ENCODE measurements around the gene AQR. TPM values are rescaled to one million over a fixed set of nuclear protein-coding genes. Genes with fewer than 3 reads are reported as not detected.
"Not testable (repeated sequence)": the region's sequence is repeated elsewhere in the genome, so short reads cannot be mapped to it uniquely, and the experiment has no call there.

The AQR gene
- total and polyA plus RNA-seq, 2 donors from 2014 or later: 14.2 to 30.9 TPM

DNA sequence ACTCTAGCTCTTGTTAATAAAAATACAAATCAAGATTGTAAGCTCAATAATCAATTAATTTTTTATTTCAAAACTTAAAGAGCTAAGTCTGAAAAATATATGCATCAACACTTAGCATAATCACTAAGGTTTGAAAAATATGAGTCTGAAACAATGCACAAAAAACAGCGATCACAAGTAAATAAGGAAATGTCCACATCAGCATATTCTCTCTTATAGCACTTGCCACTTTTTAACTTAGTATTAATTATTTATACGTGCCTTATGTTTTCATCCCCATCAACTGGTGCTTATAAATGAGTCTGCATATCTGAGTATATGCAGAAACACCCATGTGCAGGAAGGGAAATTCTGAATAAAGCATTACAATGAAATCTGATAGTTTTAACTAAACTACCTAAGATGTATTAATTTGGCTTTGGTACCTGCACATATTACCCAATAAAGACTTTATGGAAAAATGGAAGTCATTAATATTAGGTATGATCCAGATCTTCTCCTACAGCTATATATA lies 28.3 kb downstream of the AQR start:
- DNase-seq (no peak), FAIRE-seq (peak; percentile 76)
- Histone ChIP-seq H3K27me3 (ENCODE audit: control insufficient read depth, insufficient read depth, low read length) (no peaks in the 10 kb centered on the region), H3K27ac (ENCODE audit: low read depth in 2 of 2, low read length in 2 of 2) (no peak overlapping the region), H3K9ac (ENCODE audit: low read length in 3 of 3) (no peak overlapping the region), H3K36me3 (ENCODE audit: control insufficient read depth in 2 of 3, insufficient read depth in 3 of 3, low read length in 3 of 3) (peaks cover 5 to 15% (median 11%) of the 10 kb centered on the region in 3 donors), H3K9me3 (ENCODE audit: control insufficient read depth in 2 of 3, insufficient read depth in 1 of 3, low read length in 3 of 3) (no peaks in the 10 kb centered on the region), H3K4me1 (ENCODE audit: control insufficient read depth in 2 of 3, insufficient read depth in 2 of 3, low read depth in 1 of 3, low read length in 3 of 3) (no peaks in the 10 kb centered on the region), H3K4me3 (ENCODE audit: low read length in 3 of 3) (no peak overlapping the region)
- intact Hi-C loops (cut with DNase I): no loop called here
- TF ChIP-seq CTCF (IDR thresholded peaks at IDR 0.05; ENCODE audit: borderline replicate concordance, extremely low read depth, insufficient read depth): no peak

- FAIRE-seq (no peak), DNase-seq (no peak)
- intact Hi-C loops (cut with DNase I): no loop called here
- no peaks in the 10 kb centered on the region for H3K27me3 ChIP-seq (ENCODE audit: control insufficient read depth, insufficient read depth, low read length)
- no peak overlapping the region for H3K4me3 ChIP-seq (ENCODE audit: low read length in 3 of 3)
- H3K9ac ChIP-seq (ENCODE audit: low read length in 3 of 3): no peak overlapping the region
- no peaks in the 10 kb centered on the region for H3K4me1 ChIP-seq (ENCODE audit: control insufficient read depth in 2 of 3, insufficient read depth in 2 of 3, low read depth in 1 of 3, low read length in 3 of 3)
- H3K36me3 ChIP-seq (ENCODE audit: control insufficient read depth in 2 of 3, insufficient read depth in 3 of 3, low read length in 3 of 3): peaks cover 4 to 29% (median 7%) of the 10 kb centered on the region in 3 donors
- no peaks in the 10 kb centered on the region for H3K9me3 ChIP-seq (ENCODE audit: control insufficient read depth in 2 of 3, insufficient read depth in 1 of 3, low read length in 3 of 3)
- no peak overlapping the region for H3K27ac ChIP-seq (ENCODE audit: low read depth in 2 of 2, low read length in 2 of 2)
- no peak for TF ChIP-seq CTCF (IDR thresholded peaks at IDR 0.05; ENCODE audit: borderline replicate concordance, extremely low read depth, insufficient read depth)
Observed at GRCh38 chr15:34933432-34933975, 36.0 kb downstream of the AQR start.

DNA sequence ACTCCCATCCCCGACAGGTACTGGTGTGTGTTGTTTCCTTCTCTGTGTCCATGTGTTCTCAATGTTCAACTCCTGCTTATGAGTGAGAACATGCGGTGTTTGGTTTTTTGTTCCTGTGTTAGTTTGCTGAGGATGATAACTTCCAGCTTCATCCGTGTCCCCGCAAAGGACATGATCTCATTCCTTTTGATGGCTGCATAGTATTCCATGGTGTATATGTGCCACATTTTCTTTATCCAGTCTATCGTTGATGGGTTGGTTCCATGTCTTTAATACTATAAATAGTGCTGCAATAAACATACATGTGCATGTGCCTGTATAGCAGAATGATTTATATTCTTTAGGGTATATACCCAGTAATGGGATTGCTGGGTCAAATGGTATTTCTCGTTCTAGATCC lies 41.2 kb downstream of the AQR start:
- H3K27ac ChIP-seq (ENCODE audit: low read depth in 2 of 2, low read length in 2 of 2); H3K4me1 ChIP-seq (ENCODE audit: control insufficient read depth in 2 of 3, insufficient read depth in 2 of 3, low read depth in 1 of 3, low read length in 3 of 3); H3K4me3 ChIP-seq (ENCODE audit: low read length in 3 of 3); H3K9me3 ChIP-seq (ENCODE audit: control insufficient read depth in 2 of 3, insufficient read depth in 1 of 3, low read length in 3 of 3); H3K9ac ChIP-seq (ENCODE audit: low read length in 3 of 3); intact Hi-C loops (cut with DNase I); DNase-seq; FAIRE-seq; H3K27me3 ChIP-seq (ENCODE audit: control insufficient read depth, insufficient read depth, low read length): not testable (repeated sequence)
- peaks cover 7 to 25% (median 13%) of the 10 kb centered on the region in 3 donors for H3K36me3 ChIP-seq (ENCODE audit: control insufficient read depth in 2 of 3, insufficient read depth in 3 of 3, low read length in 3 of 3)

DNA sequence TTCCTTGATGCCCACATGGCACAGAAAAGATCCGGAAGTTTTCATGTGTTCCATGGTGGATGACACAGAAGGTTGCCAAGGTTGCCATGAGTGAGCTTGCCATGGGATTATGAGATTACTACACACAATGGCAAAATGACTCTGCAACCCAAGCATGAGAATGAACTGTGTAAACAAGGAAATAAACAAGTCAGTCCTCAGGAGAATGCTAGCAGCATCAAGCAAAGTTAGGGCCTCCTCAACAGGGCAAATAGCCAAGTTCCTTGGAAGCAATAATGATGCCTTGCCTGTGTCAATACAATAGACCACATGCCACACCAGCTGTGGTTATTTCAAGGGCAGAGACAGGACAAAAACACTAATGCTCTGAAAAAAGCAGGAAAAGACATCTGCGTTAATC lies 41.8 kb downstream of the AQR start:
- Histone ChIP-seq H3K9ac (ENCODE audit: low read length in 3 of 3) (no peak overlapping the region), H3K27me3 (ENCODE audit: control insufficient read depth, insufficient read depth, low read length) (no peaks in the 10 kb centered on the region), H3K4me3 (ENCODE audit: low read length in 3 of 3) (no peak overlapping the region), H3K27ac (ENCODE audit: low read depth in 2 of 2, low read length in 2 of 2) (no peak overlapping the region), H3K36me3 (ENCODE audit: control insufficient read depth in 2 of 3, insufficient read depth in 3 of 3, low read length in 3 of 3) (peaks cover 7 to 27% (median 13%) of the 10 kb centered on the region in 3 donors), H3K9me3 (ENCODE audit: control insufficient read depth in 2 of 3, insufficient read depth in 1 of 3, low read length in 3 of 3) (peaks cover 0 to 2% (median 0%) of the 10 kb centered on the region in 3 donors), H3K4me1 (ENCODE audit: control insufficient read depth in 2 of 3, insufficient read depth in 2 of 3, low read depth in 1 of 3, low read length in 3 of 3) (no peaks in the 10 kb centered on the region)
- intact Hi-C loops (cut with DNase I): no loop called here
- DNase-seq (peak in 1 of 5 donors; percentile 21), FAIRE-seq (no peak)
- TF ChIP-seq CTCF (IDR thresholded peaks at IDR 0.05; ENCODE audit: borderline replicate concordance, extremely low read depth, insufficient read depth): no peak

All from kidney (tissue), 14 donors.